Nephron (organoid): ENCODE measurements around the gene CHRNA9.

Source experiments
- H3K27ac Mint-ChIP-seq, 3 experiments: 2 replicates each; pipeline ENCODE4 v1.8.0; 2020; ENCODE audit warnings: mixed read lengths in 3 of 3, mild to moderate bottlenecking in 2 of 3, moderate library complexity in 1 of 3
- H3K27me3 Mint-ChIP-seq: 2 replicates; pipeline ENCODE4 v1.8.0; 2021; ENCODE audit warnings: low read depth, mild to moderate bottlenecking, moderate library complexity, mixed read lengths
- H3K36me3 Mint-ChIP-seq: 2 replicates; pipeline ENCODE4 v1.8.0; 2020; ENCODE audit warnings: low read depth, mixed read lengths
- H3K4me1 Mint-ChIP-seq: 2 replicates; pipeline ENCODE4 v1.8.0; 2020; ENCODE audit warnings: mixed read lengths
- H3K4me3 Mint-ChIP-seq, 3 experiments: 2 replicates each; pipeline ENCODE4 v1.8.0; 2020; ENCODE audit warnings: mild to moderate bottlenecking in 3 of 3, mixed read lengths in 3 of 3, moderate library complexity in 2 of 3
- H3K9me3 Mint-ChIP-seq: 2 replicates; pipeline ENCODE4 v1.8.0; 2020; ENCODE audit warnings: mixed read lengths
- CTCF ChIP-seq, 3 experiments: fragments of 200-600 bp; sonication (generic); IDR thresholded peaks; one replicate each; pipeline ENCODE4 v1.5.0; 2021; ENCODE audit warnings: antibody characterized with exemption in 3 of 3; ENCODE audit not compliant: unreplicated experiment in 3 of 3

The CHRNA9 gene

DNA sequence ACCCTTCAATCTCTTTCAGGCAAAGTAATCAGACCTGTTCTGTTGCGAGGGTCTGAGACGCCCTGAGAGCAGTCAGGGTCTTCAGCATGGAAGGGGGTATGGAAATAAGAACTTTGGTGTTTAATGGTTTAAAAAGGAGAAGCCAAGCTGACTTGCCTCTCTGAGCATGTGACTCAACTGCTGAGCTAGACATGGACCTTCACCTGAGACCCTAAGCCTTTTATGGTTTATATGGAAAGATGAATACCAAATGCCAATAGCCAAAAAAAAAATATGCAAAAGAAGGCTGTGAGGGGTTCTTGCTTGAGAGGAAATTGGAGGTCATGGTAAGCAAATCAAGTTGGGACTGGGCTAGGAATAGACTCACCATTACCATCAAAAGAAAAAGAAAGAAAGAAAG is 30.6 kb downstream of the CHRNA9 start:
- Mint-ChIP-seq H3K27ac (no peak overlapping the region), H3K4me3 (no peak overlapping the region), H3K27me3 (peaks cover 8% of the 10 kb centered on the region), H3K4me1 (no peaks in the 10 kb centered on the region), H3K9me3 (peaks cover 7% of the 10 kb centered on the region), H3K36me3 (peaks cover 4% of the 10 kb centered on the region)
- no peak for TF ChIP-seq CTCF (IDR thresholded peaks at IDR 0.05; ENCODE audit: unreplicated experiment in 3 of 3)

- no peaks in the 10 kb centered on the region for H3K9me3 Mint-ChIP-seq
- TF ChIP-seq CTCF (IDR thresholded peaks at IDR 0.05; ENCODE audit: unreplicated experiment in 3 of 3): no peak
- H3K4me3 Mint-ChIP-seq: no peak overlapping the region
- no peaks in the 10 kb centered on the region for H3K4me1 Mint-ChIP-seq
- peaks cover 8% of the 10 kb centered on the region for H3K27me3 Mint-ChIP-seq
- no peaks in the 10 kb centered on the region for H3K36me3 Mint-ChIP-seq
- no peak overlapping the region for H3K27ac Mint-ChIP-seq
Measured at GRCh38 chr4:40367451-40367850, 32.3 kb downstream of the CHRNA9 start.

DNA sequence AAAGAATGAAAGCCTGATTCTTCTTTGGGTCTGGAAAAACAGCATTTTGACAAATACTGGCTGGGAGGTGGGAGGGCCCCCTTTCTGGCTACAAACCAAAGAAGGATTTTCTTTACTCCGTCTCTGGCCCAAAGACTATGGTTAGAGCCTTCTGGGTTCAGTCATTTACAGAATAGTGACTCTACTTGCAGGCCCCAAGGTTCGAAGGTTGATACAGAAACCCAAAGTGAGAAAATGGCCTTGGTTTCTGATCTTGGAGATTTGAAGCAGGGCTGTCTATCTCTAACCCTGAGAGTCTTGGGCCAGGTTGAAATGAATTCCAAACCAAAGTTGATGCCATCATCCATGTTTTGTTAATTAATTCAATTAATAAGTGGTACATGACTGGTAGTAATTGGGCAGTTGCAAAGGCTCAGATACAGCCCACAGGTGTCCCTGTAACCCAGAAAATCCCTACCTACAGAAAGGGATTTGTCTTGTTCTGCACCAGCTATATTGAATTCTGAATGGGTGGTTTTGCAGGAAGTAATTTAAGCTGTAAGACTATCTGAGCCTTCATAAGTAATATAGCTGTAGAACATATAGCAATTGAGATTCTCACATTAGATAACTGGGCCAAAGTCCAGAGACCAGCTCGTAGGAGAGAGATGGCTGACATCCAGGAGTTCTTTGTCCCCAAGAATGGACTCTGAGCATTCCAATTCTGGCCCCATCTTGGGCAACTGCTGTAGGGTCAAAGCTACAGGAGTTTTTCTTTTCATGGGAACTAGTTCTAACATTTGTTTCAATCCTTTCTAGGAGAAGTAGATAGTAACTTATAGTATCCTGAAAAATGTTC is 34.5 kb downstream of the CHRNA9 start:
- Mint-ChIP-seq H3K36me3 (no peaks in the 10 kb centered on the region), H3K27ac (peak overlapping the region; percentile 56 to 78 (median 68))

GRCh38 chr4:40372651-40373050 is 37.5 kb downstream of the CHRNA9 start:
- Mint-ChIP-seq H3K4me1 (no peaks in the 10 kb centered on the region), H3K27me3 (peaks cover 12% of the 10 kb centered on the region), H3K27ac (no peak overlapping the region), H3K9me3 (no peaks in the 10 kb centered on the region), H3K36me3 (no peaks in the 10 kb centered on the region), H3K4me3 (no peak overlapping the region)
- no peak for TF ChIP-seq CTCF (IDR thresholded peaks at IDR 0.05; ENCODE audit: unreplicated experiment in 3 of 3)

More for the DNA sequence above, 34.5 kb downstream of the CHRNA9 start:
- Mint-ChIP-seq H3K9me3 (no peaks in the 10 kb centered on the region), H3K27me3 (peaks cover 6% of the 10 kb centered on the region), H3K4me3 (no peak overlapping the region), H3K4me1 (no peaks in the 10 kb centered on the region)
- TF ChIP-seq CTCF (IDR thresholded peaks at IDR 0.05; ENCODE audit: unreplicated experiment in 3 of 3): no peak

DNA sequence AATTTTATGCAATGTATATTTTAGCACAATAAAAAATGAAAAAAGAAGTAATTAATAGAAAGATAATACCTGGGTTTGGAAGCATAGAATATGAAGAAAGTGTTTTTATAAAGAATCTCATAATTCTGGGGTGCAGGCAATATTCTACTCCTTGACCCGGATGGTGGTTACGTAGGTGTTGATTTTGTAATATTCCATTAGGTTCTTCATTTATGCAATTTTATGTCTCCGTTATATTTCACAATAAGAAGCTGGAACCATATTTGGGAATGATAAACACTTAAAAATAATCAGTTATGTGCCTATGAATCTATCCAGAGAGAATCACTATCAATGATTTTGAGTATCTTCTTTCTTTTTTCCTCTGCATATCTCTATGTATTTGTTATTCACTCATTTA is 38.5 kb downstream of the CHRNA9 start:
- Mint-ChIP-seq H3K36me3 (no peaks in the 10 kb centered on the region), H3K9me3 (no peaks in the 10 kb centered on the region), H3K27ac (no peak overlapping the region), H3K4me3 (no peak overlapping the region), H3K4me1 (no peaks in the 10 kb centered on the region), H3K27me3 (peaks cover 12% of the 10 kb centered on the region)
- TF ChIP-seq CTCF (IDR thresholded peaks at IDR 0.05; ENCODE audit: unreplicated experiment in 3 of 3): no peak

DNA sequence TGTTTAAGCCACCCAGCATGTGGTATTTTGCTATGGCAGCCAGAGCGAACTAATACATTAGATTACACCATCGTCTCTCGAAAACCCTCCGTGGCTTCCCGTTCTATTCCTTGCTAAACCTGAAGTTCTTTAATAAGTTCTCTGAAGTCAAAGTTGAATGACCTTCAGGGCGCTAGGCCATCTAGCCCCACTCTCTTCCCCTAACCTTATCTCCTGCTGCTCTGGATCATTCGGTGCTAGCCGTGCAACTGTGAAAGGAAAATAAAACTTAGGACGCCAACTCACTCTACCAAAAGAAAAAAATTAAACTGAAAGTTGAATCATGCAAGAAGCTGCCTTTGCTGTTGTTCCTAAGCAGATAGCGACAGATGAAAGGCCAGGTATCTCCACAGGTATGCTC is 40.0 kb downstream of the CHRNA9 start:
- H3K4me3 Mint-ChIP-seq: no peak overlapping the region
- TF ChIP-seq CTCF (IDR thresholded peaks at IDR 0.05; ENCODE audit: unreplicated experiment in 3 of 3): no peak
- H3K27ac Mint-ChIP-seq: no peak overlapping the region
- no peaks in the 10 kb centered on the region for H3K4me1 Mint-ChIP-seq
- peaks cover 13% of the 10 kb centered on the region for H3K27me3 Mint-ChIP-seq
- no peaks in the 10 kb centered on the region for H3K9me3 Mint-ChIP-seq
- H3K36me3 Mint-ChIP-seq: no peaks in the 10 kb centered on the region
